ENCODE results near the gene PLXDC1.

- TF ChIP-seq REST (IDR thresholded peaks at IDR 0.05; ENCODE audit: low read depth) (no peak), MAX (IDR thresholded peaks at IDR 0.05) (no peak), EP300 (IDR thresholded peaks at IDR 0.05; ENCODE audit: borderline replicate concordance) (no peak), CEBPB (IDR thresholded peaks at IDR 0.05) (no peak), EGR1 (IDR thresholded peaks at IDR 0.05) (no peak), NFIC (IDR thresholded peaks at IDR 0.05) (no peak), TAF1 (IDR thresholded peaks at IDR 0.05; ENCODE audit: low read depth) (no peak), TCF12 (IDR thresholded peaks at IDR 0.05; ENCODE audit: low read depth) (no peak), ZBTB7A (IDR thresholded peaks at IDR 0.05; ENCODE audit: low read depth) (no peak), USF1 (IDR thresholded peaks at IDR 0.05) (no peak), YY1 (IDR thresholded peaks at IDR 0.05; ENCODE audit: low read depth) (no peak), RAD21 (IDR thresholded peaks at IDR 0.05; ENCODE audit: low read depth) (no peak), CREB1 (IDR thresholded peaks at IDR 0.05; ENCODE audit: low read depth) (no peak), FOXM1 (IDR thresholded peaks at IDR 0.05; ENCODE audit: borderline replicate concordance, low read depth) (no peak)
Observed at GRCh38 chr17:39064374-39064773, 87.1 kb downstream of the PLXDC1 start.
